Testis (tissue), 3 donors: ENCODE data around the gene FRMPD4. TPM values are rescaled to one million over a fixed set of nuclear protein-coding genes. Genes with fewer than 3 reads are reported as not detected.

Experiments used
- DNase-seq: peaks from one replicate; pipeline ENCODE4 v3.0.0-alpha.2; 2019
- H3K27ac ChIP-seq, 2 donors: fragments of 200-600 bp; sonication (generic); one replicate each; pipeline ENCODE4 v1.5.1; 2019
- H3K27me3 ChIP-seq: fragments of 200-600 bp; sonication (generic); one replicate; pipeline ENCODE4 v1.5.1; 2019
- H3K36me3 ChIP-seq: fragments of 200-600 bp; sonication (generic); one replicate; pipeline ENCODE4 v1.5.1; 2017; ENCODE audit warnings: low read depth; ENCODE audit errors: missing control alignments
- H3K4me1 ChIP-seq: fragments of 200-600 bp; sonication (generic); one replicate; pipeline ENCODE4 v1.5.1; 2019
- H3K4me3 ChIP-seq, 2 donors: fragments of 200-600 bp; sonication (generic); one replicate each; pipeline ENCODE4 v1.5.1; 2017 to 2019
- H3K9me3 ChIP-seq: fragments of 200-600 bp; sonication (generic); one replicate; pipeline ENCODE4 v1.5.1; 2017
- CTCF ChIP-seq, 3 experiments: fragments of 450-650 bp in 2 of 3; fragments of 200-600 bp in 1 of 3; sonication (generic) in 1 of 3; IDR thresholded peaks; one replicate each; pipeline ENCODE4 v1.5.1; 2016 to 2019; ENCODE audit warnings: antibody characterized with exemption in 3 of 3, mild to moderate bottlenecking in 2 of 3, moderate library complexity in 1 of 3
- POLR2A ChIP-seq: fragments of 450-650 bp; IDR thresholded peaks from one replicate; pipeline ENCODE4 v1.6.1; 2017; ENCODE audit warnings: antibody characterized with exemption, mild to moderate bottlenecking, moderate library complexity
- WGBS, 2 donors: methylation state at CpG; one replicate each; pipeline ENCODE4 v1.1.5; 2018; 5-methylcytosine and 5-hydroxymethylcytosine counted together
- intact Hi-C: fragments of 100-400 bp; cut with DNase I; formaldehyde crosslinking; loops from one replicate; pipeline ENCODE4 v1.15.1; 2023; ENCODE audit warnings: low total_unique reads
- polyA plus RNA-seq: library from polyadenylated mRNA; stranded (reverse); fragments of 350-450 nt; fragmentation: Illumina TruSeq; extraction: RNeasy Lipid Tissue Mini Kit (QIAGEN cat#74804); gene quantifications from one replicate; pipeline ENCODE4 v1.2.3, GENCODE V29; 2014; ENCODE audit warnings: low read depth, low replicate concordance; ENCODE audit not compliant: insufficient read depth
- total RNA-seq, 2 donors: library from RNA; depleted of rRNA; stranded (reverse); fragments of >200 nt; gene quantifications; one replicate each; pipeline ENCODE4 v1.2.3, GENCODE V29; 2016

Gene FRMPD4
- total and polyA plus RNA-seq, 3 donors from 2014 or later: 1.1 to 1.6 (median 1.3) TPM

GRCh38 chrX:12681047-12681446, 542.8 kb downstream of the FRMPD4 start:
- H3K27me3 ChIP-seq: no peaks in the 10 kb centered on the region
- WGBS, 2 donors: 45 to 62% methylated on average over 7 of the region's 7 CpGs
- intact Hi-C loops: no loop called here
- no peak overlapping the region for H3K27ac ChIP-seq
- no peaks in the 10 kb centered on the region for H3K4me1 ChIP-seq
- H3K4me3 ChIP-seq: no peak overlapping the region
- TF ChIP-seq POLR2A (no peak), CTCF (IDR thresholded peaks at IDR 0.05) (no peak)
- H3K9me3 ChIP-seq: no peaks in the 10 kb centered on the region
- H3K36me3 ChIP-seq: no peaks in the 10 kb centered on the region
- no peak for DNase-seq

GRCh38 chrX:12685541-12685940, 547.3 kb downstream of the FRMPD4 start:
- TF ChIP-seq CTCF (IDR thresholded peaks at IDR 0.05) (no peak), POLR2A (no peak)
- no peaks in the 10 kb centered on the region for H3K27me3 ChIP-seq
- no peak overlapping the region for H3K4me3 ChIP-seq
- 50 to 62% methylated on average over 2 of the region's 2 CpGs for WGBS, 2 donors
- no peaks in the 10 kb centered on the region for H3K9me3 ChIP-seq
- H3K4me1 ChIP-seq: no peaks in the 10 kb centered on the region
- DNase-seq: no peak
- no peaks in the 10 kb centered on the region for H3K36me3 ChIP-seq
- intact Hi-C loops: no loop called here
- no peak overlapping the region for H3K27ac ChIP-seq

- Histone ChIP-seq H3K4me1 (no peaks in the 10 kb centered on the region), H3K27me3 (no peaks in the 10 kb centered on the region), H3K9me3 (no peaks in the 10 kb centered on the region), H3K27ac (no peak overlapping the region), H3K36me3 (no peaks in the 10 kb centered on the region), H3K4me3 (no peak overlapping the region)
- TF ChIP-seq POLR2A: no peak
- peak; percentile 24 for DNase-seq
- intact Hi-C loops: no loop called here
Measured at GRCh38 chrX:12686331-12686730, 548.1 kb downstream of the FRMPD4 start.

- no peaks in the 10 kb centered on the region for H3K4me1 ChIP-seq
- DNase-seq: no peak
- WGBS, 2 donors: 93 to 95% methylated on average over 3 of the region's 3 CpGs
- TF ChIP-seq CTCF (IDR thresholded peaks at IDR 0.05): no peak
- TF ChIP-seq POLR2A: no peak
- no peaks in the 10 kb centered on the region for H3K9me3 ChIP-seq
- H3K4me3 ChIP-seq: no peak overlapping the region
- no peaks in the 10 kb centered on the region for H3K36me3 ChIP-seq
- intact Hi-C loops: no loop called here
- no peak overlapping the region for H3K27ac ChIP-seq
- H3K27me3 ChIP-seq: no peaks in the 10 kb centered on the region
Measured at GRCh38 chrX:12690646-12691045, 552.4 kb downstream of the FRMPD4 start.

GRCh38 chrX:12693754-12694153, 555.5 kb downstream of the FRMPD4 start:
- no peak overlapping the region for H3K4me3 ChIP-seq
- TF ChIP-seq POLR2A (no peak), CTCF (IDR thresholded peaks at IDR 0.05) (no peak)
- H3K36me3 ChIP-seq: no peaks in the 10 kb centered on the region
- H3K27me3 ChIP-seq: no peaks in the 10 kb centered on the region
- 50 to 77% methylated on average over 2 of the region's 2 CpGs for WGBS, 2 donors
- H3K4me1 ChIP-seq: no peaks in the 10 kb centered on the region
- H3K9me3 ChIP-seq: no peaks in the 10 kb centered on the region
- H3K27ac ChIP-seq: no peak overlapping the region
- intact Hi-C loops: no loop called here
- no peak for DNase-seq
